Measurements from ENCODE around the gene LRBA. TPM values are rescaled to one million over a fixed set of nuclear protein-coding genes. Genes with fewer than 3 reads are reported as not detected.

LRBA gene
- total and polyA plus RNA-seq, 4 donors, result 11.8 to 149 (median 34.2) TPM

GRCh38 chr4:150949342-150949741 lies 65.7 kb downstream of the LRBA start:
- no peaks in the 10 kb centered on the region for H3K9me3 ChIP-seq (ENCODE audit: control insufficient read depth in 4 of 4, insufficient read depth in 3 of 4, low read length in 3 of 4)
- DNase-seq (no peak), ATAC-seq (ENCODE audit: insufficient read depth, low FRiP score) (no peak)
- TF ChIP-seq, protein P1, sequence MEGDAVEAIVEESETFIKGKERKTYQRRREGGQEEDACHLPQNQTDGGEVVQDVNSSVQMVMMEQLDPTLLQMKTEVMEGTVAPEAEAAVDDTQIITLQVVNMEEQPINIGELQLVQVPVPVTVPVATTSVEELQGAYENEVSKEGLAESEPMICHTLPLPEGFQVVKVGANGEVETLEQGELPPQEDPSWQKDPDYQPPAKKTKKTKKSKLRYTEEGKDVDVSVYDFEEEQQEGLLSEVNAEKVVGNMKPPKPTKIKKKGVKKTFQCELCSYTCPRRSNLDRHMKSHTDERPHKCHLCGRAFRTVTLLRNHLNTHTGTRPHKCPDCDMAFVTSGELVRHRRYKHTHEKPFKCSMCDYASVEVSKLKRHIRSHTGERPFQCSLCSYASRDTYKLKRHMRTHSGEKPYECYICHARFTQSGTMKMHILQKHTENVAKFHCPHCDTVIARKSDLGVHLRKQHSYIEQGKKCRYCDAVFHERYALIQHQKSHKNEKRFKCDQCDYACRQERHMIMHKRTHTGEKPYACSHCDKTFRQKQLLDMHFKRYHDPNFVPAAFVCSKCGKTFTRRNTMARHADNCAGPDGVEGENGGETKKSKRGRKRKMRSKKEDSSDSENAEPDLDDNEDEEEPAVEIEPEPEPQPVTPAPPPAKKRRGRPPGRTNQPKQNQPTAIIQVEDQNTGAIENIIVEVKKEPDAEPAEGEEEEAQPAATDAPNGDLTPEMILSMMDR (IDR thresholded peaks at IDR 0.05; ENCODE audit: control extremely low read depth, extremely low read depth), result no peak
- H3K27me3 ChIP-seq (ENCODE audit: control insufficient read depth in 3 of 3, insufficient read depth in 3 of 3, low read length in 2 of 3), result no peaks in the 10 kb centered on the region
- WGBS, 2 donors, result 97 to 99% methylated on average over 2 of the region's 2 CpGs
- H3K4me1 ChIP-seq (ENCODE audit: control insufficient read depth in 5 of 5, insufficient read depth in 5 of 5, low read length in 5 of 5), result peaks cover 0 to 5% (median 0%) of the 10 kb centered on the region in 5 donors
- H3K27ac ChIP-seq (ENCODE audit: low read depth in 1 of 2, low read length in 1 of 2), result no peak overlapping the region
- H3K4me3 ChIP-seq, result no peak overlapping the region
- H3K9ac ChIP-seq (ENCODE audit: insufficient read depth in 1 of 2, low read length in 2 of 2), result no peak overlapping the region
- no peaks in the 10 kb centered on the region for H3K36me3 ChIP-seq (ENCODE audit: control insufficient read depth in 4 of 4, insufficient read depth in 4 of 4, low read length in 4 of 4)

- Histone ChIP-seq H3K9ac (ENCODE audit: insufficient read depth in 1 of 2, low read length in 2 of 2) (no peak overlapping the region), H3K4me3 (no peak overlapping the region), H3K27ac (ENCODE audit: low read depth in 1 of 2, low read length in 1 of 2) (no peak overlapping the region), H3K36me3 (ENCODE audit: control insufficient read depth in 4 of 4, insufficient read depth in 4 of 4, low read length in 4 of 4) (no peaks in the 10 kb centered on the region), H3K27me3 (ENCODE audit: control insufficient read depth in 3 of 3, insufficient read depth in 3 of 3, low read length in 2 of 3) (no peaks in the 10 kb centered on the region), H3K9me3 (ENCODE audit: control insufficient read depth in 4 of 4, insufficient read depth in 3 of 4, low read length in 3 of 4) (no peaks in the 10 kb centered on the region), H3K4me1 (ENCODE audit: control insufficient read depth in 5 of 5, insufficient read depth in 5 of 5, low read length in 5 of 5) (peaks cover 0 to 5% (median 1%) of the 10 kb centered on the region in 5 donors)
- 91 to 94% methylated on average over 2 of the region's 2 CpGs for WGBS, 2 donors
- no peak for DNase-seq
- TF ChIP-seq, protein P1 (IDR thresholded peaks at IDR 0.05; ENCODE audit: control extremely low read depth, extremely low read depth), result no peak
- ATAC-seq (ENCODE audit: insufficient read depth, low FRiP score), result no peak
Observed at GRCh38 chr4:150948710-150949109, 66.4 kb downstream of the LRBA start.

GRCh38 chr4:150948074-150948473 lies 67.0 kb downstream of the LRBA start:
- no peak for DNase-seq
- no peak overlapping the region for H3K27ac ChIP-seq (ENCODE audit: low read depth in 1 of 2, low read length in 1 of 2)
- H3K4me3 ChIP-seq, result no peak overlapping the region
- no peaks in the 10 kb centered on the region for H3K27me3 ChIP-seq (ENCODE audit: control insufficient read depth in 3 of 3, insufficient read depth in 3 of 3, low read length in 2 of 3)
- no peaks in the 10 kb centered on the region for H3K9me3 ChIP-seq (ENCODE audit: control insufficient read depth in 4 of 4, insufficient read depth in 3 of 4, low read length in 3 of 4)
- peaks cover 0 to 6% (median 0%) of the 10 kb centered on the region in 5 donors for H3K4me1 ChIP-seq (ENCODE audit: control insufficient read depth in 5 of 5, insufficient read depth in 5 of 5, low read length in 5 of 5)
- TF ChIP-seq, protein P1 (IDR thresholded peaks at IDR 0.05; ENCODE audit: control extremely low read depth, extremely low read depth), result no peak
- H3K36me3 ChIP-seq (ENCODE audit: control insufficient read depth in 4 of 4, insufficient read depth in 4 of 4, low read length in 4 of 4), result no peaks in the 10 kb centered on the region
- no peak overlapping the region for H3K9ac ChIP-seq (ENCODE audit: insufficient read depth in 1 of 2, low read length in 2 of 2)
- ATAC-seq (ENCODE audit: insufficient read depth, low FRiP score), result no peak

- Histone ChIP-seq H3K27ac (ENCODE audit: low read depth in 1 of 2, low read length in 1 of 2) (no peak overlapping the region), H3K36me3 (ENCODE audit: control insufficient read depth in 4 of 4, insufficient read depth in 4 of 4, low read length in 4 of 4) (no peaks in the 10 kb centered on the region), H3K9me3 (ENCODE audit: control insufficient read depth in 4 of 4, insufficient read depth in 3 of 4, low read length in 3 of 4) (no peaks in the 10 kb centered on the region), H3K4me3 (no peak overlapping the region), H3K4me1 (ENCODE audit: control insufficient read depth in 5 of 5, insufficient read depth in 5 of 5, low read length in 5 of 5) (peaks cover 0 to 6% (median 0%) of the 10 kb centered on the region in 5 donors), H3K27me3 (ENCODE audit: control insufficient read depth in 3 of 3, insufficient read depth in 3 of 3, low read length in 2 of 3) (no peaks in the 10 kb centered on the region), H3K9ac (ENCODE audit: insufficient read depth in 1 of 2, low read length in 2 of 2) (no peak overlapping the region)
- TF ChIP-seq, protein P1 (IDR thresholded peaks at IDR 0.05; ENCODE audit: control extremely low read depth, extremely low read depth), result no peak
- ATAC-seq (ENCODE audit: insufficient read depth, low FRiP score) (no peak), DNase-seq (no peak)
- 63 to 82% methylated on average over 6 of the region's 6 CpGs for WGBS, 2 donors
Observed at GRCh38 chr4:150944660-150945059, 70.4 kb downstream of the LRBA start.
